Globus pallidus (tissue), 1 donor: ENCODE measurements around the gene SBF2.
"Not testable (repeated sequence)": the region's sequence is repeated elsewhere in the genome, so short reads cannot be mapped to it uniquely, and the experiment has no call there.

ENCODE experiments used
- DNase-seq: peaks from one replicate; pipeline ENCODE4 v3.0.0-alpha.2; 2015; ENCODE audit warnings: low spot score

The SBF2 gene

GRCh38 chr11:10197091-10197490 is 96.9 kb downstream of the SBF2 start:
- no peak for DNase-seq

GRCh38 chr11:10192036-10192435 is 102.0 kb downstream of the SBF2 start:
- DNase-seq, result no peak

- no peak for DNase-seq
Observed at GRCh38 chr11:10181811-10182210, 112.2 kb downstream of the SBF2 start.

GRCh38 chr11:10164621-10165020 is 129.4 kb downstream of the SBF2 start:
- no peak for DNase-seq

GRCh38 chr11:10162222-10162621 is 131.8 kb downstream of the SBF2 start:
- no peak for DNase-seq

GRCh38 chr11:10160350-10160749 is 133.7 kb downstream of the SBF2 start:
- no peak for DNase-seq

GRCh38 chr11:10158461-10158860 is 135.6 kb downstream of the SBF2 start:
- no peak for DNase-seq

GRCh38 chr11:10155793-10156490 is 138.1 kb downstream of the SBF2 start:
- DNase-seq, result no peak

GRCh38 chr11:10150800-10151199 is 143.2 kb downstream of the SBF2 start:
- DNase-seq, result no peak

GRCh38 chr11:10149553-10149952 is 144.5 kb downstream of the SBF2 start:
- no peak for DNase-seq

- no peak for DNase-seq
Observed at GRCh38 chr11:10147195-10147594, 146.8 kb downstream of the SBF2 start.

GRCh38 chr11:10144954-10145353 is 149.1 kb downstream of the SBF2 start:
- DNase-seq, result no peak

- DNase-seq, result no peak
Observed at GRCh38 chr11:10139656-10140055, 154.4 kb downstream of the SBF2 start.

- DNase-seq, result no peak
Observed at GRCh38 chr11:10139143-10139542, 154.9 kb downstream of the SBF2 start.

- DNase-seq, result no peak
Observed at GRCh38 chr11:10134975-10135481, 159.0 kb downstream of the SBF2 start.

GRCh38 chr11:10134226-10134625 is 159.8 kb downstream of the SBF2 start:
- not testable (repeated sequence) for DNase-seq

GRCh38 chr11:10133251-10133650 is 160.8 kb downstream of the SBF2 start:
- not testable (repeated sequence) for DNase-seq

- no peak for DNase-seq
Observed at GRCh38 chr11:10130875-10131274, 163.1 kb downstream of the SBF2 start.

GRCh38 chr11:10129184-10129583 is 164.8 kb downstream of the SBF2 start:
- DNase-seq, result not testable (repeated sequence)

- no peak for DNase-seq
Observed at GRCh38 chr11:10125522-10126133, 168.4 kb downstream of the SBF2 start.

- DNase-seq, result no peak
Observed at GRCh38 chr11:10122326-10123197, 171.5 kb downstream of the SBF2 start.

GRCh38 chr11:10118865-10119264 is 175.2 kb downstream of the SBF2 start:
- DNase-seq, result no peak
